GM15510 (cell line): ENCODE results near the gene COX6A1.

Experiments used
- POLR2A ChIP-seq: IDR thresholded peaks from 3 replicates; pipeline ENCODE4 v1.6.1; 2011; ENCODE audit warnings: borderline replicate concordance; ENCODE audit not compliant: insufficient read length; ENCODE audit errors: extremely low read depth

The COX6A1 gene

DNA sequence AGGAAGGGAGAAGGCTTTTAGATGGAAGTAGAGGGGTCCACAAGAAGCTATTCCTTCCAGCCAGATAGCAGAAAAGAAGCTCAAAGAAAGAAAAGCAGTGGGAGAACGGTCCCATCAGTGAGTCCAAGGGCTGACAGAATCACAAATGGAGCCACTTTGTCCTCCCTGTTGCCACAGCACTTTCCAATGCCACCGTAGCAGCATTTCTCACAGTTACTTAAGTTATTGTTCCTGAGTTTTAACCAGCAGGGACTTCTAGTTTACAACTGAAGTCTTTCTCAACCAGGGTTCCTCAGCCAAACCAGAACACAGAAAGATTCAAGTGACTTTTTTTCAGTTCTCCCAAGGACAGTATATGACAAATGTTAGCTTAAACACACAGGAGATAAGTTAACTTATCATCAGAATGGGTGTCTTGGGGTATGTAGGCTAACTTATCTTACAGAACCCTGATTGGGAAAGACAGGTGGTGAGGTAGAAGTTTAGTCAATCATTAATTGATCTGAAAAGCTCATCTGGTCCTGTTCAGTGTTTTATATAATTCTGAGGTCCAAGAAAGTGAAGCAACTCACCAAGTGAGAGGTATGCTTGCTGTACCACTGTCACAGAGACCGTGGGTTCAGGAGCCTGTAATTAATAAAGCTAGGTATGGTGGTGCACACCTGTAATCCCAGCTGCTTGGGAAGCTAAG lies 15.3 kb downstream of the COX6A1 start:
- no peak for TF ChIP-seq POLR2A

DNA sequence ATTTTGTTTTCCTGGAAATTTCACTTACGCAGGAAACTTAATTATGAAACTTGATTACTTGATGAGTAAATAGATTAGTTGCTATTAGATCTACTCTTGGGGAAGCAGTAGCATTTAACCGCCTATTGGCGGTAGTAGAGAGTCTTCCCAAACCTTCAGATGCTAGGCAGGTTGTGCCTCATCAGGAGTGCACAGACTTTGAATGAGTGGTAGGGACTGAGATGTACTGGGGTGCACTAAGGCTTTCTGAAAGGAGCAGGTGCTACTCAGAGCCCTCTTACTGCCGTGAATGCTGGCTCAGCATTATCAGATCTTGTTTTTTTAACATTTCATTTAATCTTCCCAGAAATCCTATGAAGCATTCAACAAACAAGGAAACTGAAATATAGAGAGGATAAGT lies 16.1 kb downstream of the COX6A1 start:
- no peak for TF ChIP-seq POLR2A

GRCh38 chr12:120455302-120455701 lies 17.4 kb downstream of the COX6A1 start:
- no peak for TF ChIP-seq POLR2A

GRCh38 chr12:120457133-120457532 lies 19.2 kb downstream of the COX6A1 start:
- TF ChIP-seq POLR2A = no peak

DNA sequence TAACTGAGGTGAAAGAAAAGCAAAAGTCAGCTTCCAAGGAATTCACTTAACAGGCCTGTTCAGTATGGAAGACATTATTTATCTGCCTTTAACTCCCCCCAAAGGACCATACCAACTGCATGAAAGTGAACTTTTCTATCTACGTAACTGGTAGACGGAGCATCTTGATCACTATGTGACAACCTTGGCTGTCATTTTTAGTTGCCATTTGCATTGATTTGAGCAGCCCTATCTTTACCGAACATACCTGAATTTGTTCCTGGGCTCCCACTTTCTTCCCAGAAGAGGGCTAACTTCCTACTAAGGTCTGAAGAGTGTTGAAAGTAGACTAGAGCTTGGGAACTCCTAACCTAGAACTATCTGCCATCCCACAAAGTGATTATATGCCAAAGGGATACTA lies 22.2 kb downstream of the COX6A1 start:
- TF ChIP-seq POLR2A = no peak

DNA sequence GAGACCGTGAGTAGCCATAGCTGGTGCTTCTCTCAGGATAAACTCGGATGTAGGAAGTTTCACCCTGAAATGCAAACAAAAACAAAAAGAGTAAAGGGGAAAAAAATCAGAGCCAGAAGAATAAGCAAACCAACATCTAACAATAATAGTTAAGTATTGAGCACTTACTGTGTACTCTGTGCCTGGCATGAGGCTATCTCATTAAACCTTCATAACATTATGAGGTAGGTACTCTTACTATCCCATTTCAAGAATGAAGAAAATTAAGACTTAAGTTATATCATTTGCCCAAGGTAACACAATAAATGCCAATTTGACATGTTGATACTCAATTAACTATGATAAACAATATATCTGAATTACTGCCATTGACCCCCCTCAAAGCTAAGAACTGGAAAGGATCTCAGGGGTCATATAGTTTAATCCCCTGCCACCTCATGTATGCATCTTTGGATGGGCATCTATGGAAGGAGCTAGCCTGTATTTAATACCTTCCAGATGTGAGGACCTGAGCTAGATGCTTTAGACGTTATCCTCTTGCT lies 24.3 kb downstream of the COX6A1 start:
- TF ChIP-seq POLR2A = no peak

DNA sequence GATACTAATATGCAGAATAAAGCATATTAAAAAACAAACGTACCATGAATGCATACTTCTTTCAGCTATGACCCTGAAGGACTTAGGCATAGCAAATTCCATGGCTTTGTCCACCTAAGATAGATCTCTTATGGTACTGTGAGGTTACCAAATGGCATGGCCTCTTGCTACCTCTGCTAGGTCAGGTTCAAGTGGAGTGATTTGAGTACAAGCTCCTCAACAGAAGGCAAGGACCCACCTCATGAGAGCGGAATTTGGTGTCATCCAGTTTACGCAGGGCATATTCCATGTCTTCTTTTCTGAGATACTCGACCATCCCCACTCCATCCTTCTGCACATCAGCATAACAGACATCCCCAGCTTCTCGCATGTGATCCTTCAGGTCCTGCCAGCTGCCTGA lies 25.8 kb downstream of the COX6A1 start:
- TF ChIP-seq POLR2A = no peak

DNA sequence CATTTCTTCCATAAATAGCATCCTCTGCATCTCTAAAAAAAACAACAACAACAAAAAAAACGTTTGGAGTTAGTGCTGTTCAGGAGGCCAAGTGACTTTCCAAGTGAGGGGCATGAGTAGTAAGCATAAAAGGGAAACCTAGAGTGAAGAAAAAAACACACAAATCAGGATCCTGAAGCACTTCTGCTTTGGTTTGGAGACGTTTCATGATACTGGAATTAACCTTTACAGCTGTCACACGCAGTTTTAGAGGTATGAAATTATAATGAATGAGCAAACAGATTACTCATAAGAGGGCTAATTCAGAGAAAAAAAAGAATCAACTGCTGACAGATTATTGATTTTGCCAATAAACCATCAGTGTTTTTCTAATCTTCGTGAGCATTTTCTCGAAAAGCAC lies 27.8 kb downstream of the COX6A1 start:
- no peak for TF ChIP-seq POLR2A

GRCh38 chr12:120466560-120467315 lies 28.8 kb downstream of the COX6A1 start:
- TF ChIP-seq POLR2A = no peak

- TF ChIP-seq POLR2A = no peak
These were observed 29.5 kb downstream of the COX6A1 start for GRCh38 chr12:120467439-120467838.

- TF ChIP-seq POLR2A = peak; percentile 46
These were observed 30.5 kb downstream of the COX6A1 start for GRCh38 chr12:120468325-120468820.

DNA sequence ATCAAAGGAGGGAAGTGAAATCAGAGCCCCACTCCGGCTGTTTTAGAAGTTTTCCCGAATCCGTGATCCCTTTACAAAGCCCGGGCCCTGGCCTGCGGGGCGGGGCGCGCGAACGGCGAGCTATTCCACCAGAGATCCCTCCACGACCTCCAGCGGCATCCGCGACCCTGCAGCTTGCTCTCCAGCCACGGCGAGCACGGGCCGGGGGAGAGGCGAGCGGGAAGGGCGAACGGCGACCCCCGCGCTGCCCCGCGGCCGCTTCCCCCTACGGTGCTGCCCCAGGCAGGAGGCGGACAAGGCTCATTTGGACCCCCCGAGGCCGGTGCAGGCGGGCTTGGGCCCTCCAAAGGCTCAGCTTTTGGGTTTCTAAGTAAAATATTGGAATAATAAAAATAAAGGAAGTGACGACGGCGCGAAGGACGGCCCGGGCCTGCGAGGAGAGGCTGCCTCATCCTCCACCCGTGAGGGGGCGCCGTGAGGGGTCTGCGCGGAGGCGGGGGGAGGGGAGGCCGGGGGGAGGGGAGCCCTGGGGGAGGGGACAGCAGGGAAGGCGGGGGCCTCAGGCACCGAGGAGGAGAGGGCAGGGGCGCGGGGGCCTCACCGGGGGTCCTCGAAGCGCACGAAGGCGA lies 31.0 kb downstream of the COX6A1 start:
- no peak for TF ChIP-seq POLR2A

DNA sequence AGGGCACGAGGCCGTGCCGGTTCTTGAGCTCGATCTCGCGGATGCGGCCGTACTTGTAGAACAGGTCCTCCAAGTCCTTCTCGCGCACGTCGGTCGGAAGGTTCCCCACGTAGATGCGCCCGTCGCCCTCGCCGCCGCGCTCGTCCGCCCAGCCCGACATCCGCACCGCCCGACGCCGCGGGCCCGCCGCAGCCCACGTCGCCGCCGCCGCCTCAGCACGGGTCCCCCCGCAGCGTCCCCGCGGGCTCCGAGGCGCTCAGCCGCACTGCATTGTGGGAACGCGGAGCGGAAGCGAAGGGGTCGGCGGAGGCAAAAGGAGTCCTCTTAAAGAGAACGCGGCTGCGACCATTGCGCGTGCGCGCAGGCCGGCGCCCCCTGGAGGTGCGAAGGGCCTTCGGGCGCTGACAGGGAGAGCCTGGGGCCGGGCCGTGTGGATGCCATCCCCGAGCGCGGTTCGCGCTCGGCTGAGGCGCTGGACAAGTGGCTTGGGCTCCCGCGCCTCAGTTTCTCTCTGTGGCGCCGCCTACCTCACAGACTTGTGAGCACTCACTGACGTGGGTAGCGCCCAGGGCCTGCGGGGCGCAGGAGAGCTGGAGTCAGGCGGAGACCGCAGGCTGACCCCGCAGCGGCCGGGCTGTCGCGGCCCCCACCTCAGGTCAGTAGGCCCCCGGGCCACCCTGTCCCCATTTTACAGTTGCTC lies 31.7 kb downstream of the COX6A1 start, which contains the start of gene SRSF9:
Gene SRSF9 (minus strand): TSS at position 299 of the 700 bp plus-strand sequence. CDS start 139 bp downstream, at position 160.
- peak; percentile 91 for TF ChIP-seq POLR2A

DNA sequence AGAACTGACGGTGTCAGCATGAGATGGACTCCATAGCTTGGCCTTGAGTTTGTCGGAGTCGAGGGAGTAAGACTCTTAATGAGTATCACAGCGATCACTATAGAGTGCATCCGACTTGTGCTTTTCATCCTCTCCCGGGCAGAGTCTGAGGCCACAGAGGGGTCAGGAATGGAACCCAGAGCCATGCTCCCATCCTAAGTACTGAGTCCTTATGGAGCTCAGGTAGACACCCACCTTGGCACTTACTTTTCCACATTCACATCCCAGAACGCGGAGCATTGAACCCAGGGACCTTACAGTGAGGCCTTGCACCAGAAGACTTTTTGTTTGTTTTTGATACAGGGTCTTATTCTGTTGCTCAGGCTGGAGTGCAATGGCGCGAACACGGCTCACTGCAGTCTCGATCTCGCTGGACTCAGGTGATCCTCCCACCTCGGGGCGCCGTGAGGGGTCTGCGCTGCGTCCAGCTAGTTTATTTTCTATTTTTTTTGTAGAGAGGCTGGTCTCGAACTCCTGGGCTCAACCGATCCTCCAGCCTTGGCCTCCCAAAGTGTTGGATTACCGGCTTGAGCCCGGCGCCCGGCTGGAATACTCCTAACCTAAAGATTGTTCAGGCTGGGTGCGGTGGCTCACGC lies 32.4 kb downstream of the COX6A1 start:
- TF ChIP-seq POLR2A = no peak
